Body of pancreas (tissue), 4 donors: Measurements from ENCODE around the gene FARS2. TPM values are rescaled to one million over a fixed set of nuclear protein-coding genes. Genes with fewer than 3 reads are reported as not detected.

ENCODE experiments used
- ATAC-seq: fragments of 150-250 bp; one replicate; pipeline ENCODE4 v1.9.1; 2016
- DNase-seq, 4 donors: peaks; one replicate each; pipeline ENCODE4 v3.0.0-alpha.2; 2019
- H3K27ac ChIP-seq, 4 donors: fragments of 200-600 bp; sonication (generic); 1 replicate in 3 of 4; 2 replicates in 1 of 4; pipeline versions ENCODE4 v1.5.1 to v1.6.1; 2016 to 2019; ENCODE audit warnings: mild to moderate bottlenecking in 1 of 4, mixed read lengths in 1 of 4, moderate library complexity in 1 of 4
- H3K27me3 ChIP-seq, 2 donors: fragments of 200-600 bp; sonication (generic); one replicate each; pipeline ENCODE4 v1.6.0; 2016; ENCODE audit warnings: mild to moderate bottlenecking in 1 of 2
- H3K36me3 ChIP-seq, 2 donors: fragments of 200-600 bp; sonication (generic); replicated peaks in 1 of 2; 2 replicates each; pipeline ENCODE4 v1.5.1; 2016; ENCODE audit warnings: low read depth in 2 of 2; ENCODE audit not compliant: insufficient read depth in 1 of 2
- H3K4me1 ChIP-seq: fragments of 200-600 bp; sonication (generic); one replicate; pipeline ENCODE4 v1.6.0; 2016
- H3K4me3 ChIP-seq, 2 donors: fragments of 200-600 bp; sonication (generic); 1 replicate in 1 of 2; 2 replicates in 1 of 2; pipeline ENCODE4 v1.5.1; 2016 to 2019
- H3K9me3 ChIP-seq, 3 donors: fragments of 200-600 bp; sonication (generic); 1 replicate in 2 of 3; 2 replicates in 1 of 3; pipeline ENCODE4 v1.5.1; 2016
- CTCF ChIP-seq, 7 experiments: fragments of 450-650 bp in 4 of 7; fragments of 200-600 bp in 3 of 7; sonication (generic) in 3 of 7; IDR thresholded peaks; one replicate each; pipeline ENCODE4 v1.5.1; 2016 to 2019; ENCODE audit warnings: antibody characterized with exemption in 7 of 7
- POLR2A ChIP-seq, 3 donors: fragments of 450-650 bp; IDR thresholded peaks; one replicate each; pipeline ENCODE4 v1.6.1; 2016; ENCODE audit warnings: antibody characterized with exemption in 3 of 3, mild to moderate bottlenecking in 2 of 3
- WGBS, 2 donors: methylation state at CpG; one replicate each; pipeline ENCODE4 v1.1.5; 2017; 5-methylcytosine and 5-hydroxymethylcytosine counted together
- intact Hi-C: fragments of 100-400 bp; cut with DNase I; formaldehyde crosslinking; loops from one replicate; pipeline ENCODE4 v1.15.1; 2023
- total RNA-seq, 2 donors: library from RNA; depleted of rRNA; stranded (reverse); fragments of >200 nt; gene quantifications; one replicate each; pipeline ENCODE4 v1.1.0, GENCODE V29; 2016

Gene FARS2
- total RNA-seq, 2 donors from 2014 or later = 6.5 to 9.6 TPM

- DNase-seq (no peak), ATAC-seq (no peak)
- intact Hi-C loops = no loop called here
- Histone ChIP-seq H3K9me3 (no peaks in the 10 kb centered on the region), H3K4me1 (no peaks in the 10 kb centered on the region), H3K4me3 (no peak overlapping the region), H3K27ac (no peak overlapping the region), H3K36me3 (peaks cover 0 to 3% of the 10 kb centered on the region in 2 donors), H3K27me3 (no peaks in the 10 kb centered on the region)
- 80 to 81% methylated on average over 9 of the region's 9 CpGs for WGBS, 2 donors
- TF ChIP-seq CTCF (IDR thresholded peaks at IDR 0.05) (no peak), POLR2A (IDR thresholded peaks at IDR 0.05) (no peak)
Measured at GRCh38 chr6:5215799-5216198, 45.5 kb upstream of the FARS2 start.

GRCh38 chr6:5217356-5217755 is 44.0 kb upstream of the FARS2 start:
- DNase-seq = no peak
- Histone ChIP-seq H3K27ac (no peak overlapping the region), H3K27me3 (no peaks in the 10 kb centered on the region), H3K36me3 (peaks cover 0 to 3% of the 10 kb centered on the region in 2 donors), H3K4me3 (no peak overlapping the region), H3K9me3 (no peaks in the 10 kb centered on the region), H3K4me1 (no peaks in the 10 kb centered on the region)
- no peak for ATAC-seq
- intact Hi-C loops = no loop called here
- no peak for TF ChIP-seq POLR2A (IDR thresholded peaks at IDR 0.05)
- no peak for TF ChIP-seq CTCF (IDR thresholded peaks at IDR 0.05)
- WGBS, 2 donors = 79 to 92% methylated on average over 2 of the region's 2 CpGs

- H3K36me3 ChIP-seq = no peaks in the 10 kb centered on the region
- ATAC-seq (no peak), DNase-seq (no peak)
- no peak overlapping the region for H3K4me3 ChIP-seq
- H3K27ac ChIP-seq = no peak overlapping the region
- 90 to 91% methylated on average over 5 of the region's 5 CpGs for WGBS, 2 donors
- H3K9me3 ChIP-seq = no peaks in the 10 kb centered on the region
- TF ChIP-seq POLR2A (IDR thresholded peaks at IDR 0.05) (no peak), CTCF (IDR thresholded peaks at IDR 0.05) (no peak)
- no peaks in the 10 kb centered on the region for H3K27me3 ChIP-seq
- intact Hi-C loops = no loop called here
- no peaks in the 10 kb centered on the region for H3K4me1 ChIP-seq
Measured at GRCh38 chr6:5219011-5219691, 42.2 kb upstream of the FARS2 start.

- ATAC-seq = no peak
- Histone ChIP-seq H3K27me3 (no peaks in the 10 kb centered on the region), H3K36me3 (no peaks in the 10 kb centered on the region), H3K4me1 (no peaks in the 10 kb centered on the region), H3K4me3 (no peak overlapping the region), H3K9me3 (no peaks in the 10 kb centered on the region), H3K27ac (no peak overlapping the region)
- WGBS, 2 donors = 92 to 93% methylated on average over 1 of the region's 1 CpG
- intact Hi-C loops = no loop called here
- TF ChIP-seq CTCF (IDR thresholded peaks at IDR 0.05) (no peak), POLR2A (IDR thresholded peaks at IDR 0.05) (no peak)
- DNase-seq = no peak
Measured at GRCh38 chr6:5220443-5220842, 40.9 kb upstream of the FARS2 start.

GRCh38 chr6:5223309-5223708 is 38.0 kb upstream of the FARS2 start:
- Histone ChIP-seq H3K4me1 (no peaks in the 10 kb centered on the region), H3K27ac (no peak overlapping the region), H3K27me3 (no peaks in the 10 kb centered on the region), H3K4me3 (no peak overlapping the region), H3K36me3 (no peaks in the 10 kb centered on the region), H3K9me3 (no peaks in the 10 kb centered on the region)
- TF ChIP-seq POLR2A (IDR thresholded peaks at IDR 0.05) = no peak
- no peak for TF ChIP-seq CTCF (IDR thresholded peaks at IDR 0.05)
- ATAC-seq (no peak), DNase-seq (no peak)
- 89 to 90% methylated on average over 6 of the region's 6 CpGs for WGBS, 2 donors
- intact Hi-C loops = no loop called here
